ENCODE results near the gene ZBTB20.
A peak's percentile ranks its signal among the peaks of the same experiment; 100 is the strongest.

Gene ZBTB20

GRCh38 chr3:114333923-114334240 lies 813.2 kb downstream of the ZBTB20 start:
- DNase-seq (ENCODE audit: low read depth in 3 of 3) = no peak

GRCh38 chr3:114333180-114333922 lies 813.7 kb downstream of the ZBTB20 start:
- DNase-seq (ENCODE audit: low read depth in 3 of 3) = no peak

GRCh38 chr3:114332342-114333179 lies 814.5 kb downstream of the ZBTB20 start:
- DNase-seq (ENCODE audit: low read depth in 3 of 3) = no peak

GRCh38 chr3:114331710-114332109 lies 815.4 kb downstream of the ZBTB20 start:
- no peak for DNase-seq (ENCODE audit: low read depth in 3 of 3)

- DNase-seq (ENCODE audit: low read depth in 3 of 3) = no peak
Observed at GRCh38 chr3:114331007-114331406, 816.1 kb downstream of the ZBTB20 start.

GRCh38 chr3:114329823-114330222 lies 817.3 kb downstream of the ZBTB20 start:
- no peak for DNase-seq (ENCODE audit: low read depth in 3 of 3)

GRCh38 chr3:114328345-114328744 lies 818.7 kb downstream of the ZBTB20 start:
- no peak for DNase-seq (ENCODE audit: low read depth in 3 of 3)

GRCh38 chr3:114327665-114328064 lies 819.4 kb downstream of the ZBTB20 start:
- DNase-seq (ENCODE audit: low read depth in 3 of 3) = no peak

GRCh38 chr3:114323546-114324254 lies 823.4 kb downstream of the ZBTB20 start:
- no peak for DNase-seq (ENCODE audit: low read depth in 3 of 3)

- no peak for DNase-seq (ENCODE audit: low read depth in 3 of 3)
Observed at GRCh38 chr3:114320246-114320645, 826.8 kb downstream of the ZBTB20 start.

- DNase-seq (ENCODE audit: low read depth in 3 of 3) = no peak
Observed at GRCh38 chr3:114319453-114319852, 827.6 kb downstream of the ZBTB20 start.

GRCh38 chr3:114318295-114318694 lies 828.8 kb downstream of the ZBTB20 start:
- DNase-seq (ENCODE audit: low read depth in 3 of 3) = no peak

- no peak for DNase-seq (ENCODE audit: low read depth in 3 of 3)
Observed at GRCh38 chr3:114314282-114314681, 832.8 kb downstream of the ZBTB20 start.

- DNase-seq (ENCODE audit: low read depth in 3 of 3) = no peak
Observed at GRCh38 chr3:114313426-114313825, 833.7 kb downstream of the ZBTB20 start.

- no peak for DNase-seq (ENCODE audit: low read depth in 3 of 3)
Observed at GRCh38 chr3:114310695-114311094, 836.4 kb downstream of the ZBTB20 start.

- peak in 2 of 3 experiments; percentile 34 to 50 for DNase-seq (ENCODE audit: low read depth in 3 of 3)
Observed at GRCh38 chr3:114308830-114309229, 838.3 kb downstream of the ZBTB20 start.

- no peak for DNase-seq (ENCODE audit: low read depth in 3 of 3)
Observed at GRCh38 chr3:114308377-114308776, 838.7 kb downstream of the ZBTB20 start.

- no peak for DNase-seq (ENCODE audit: low read depth in 3 of 3)
Observed at GRCh38 chr3:114307832-114308231, 839.3 kb downstream of the ZBTB20 start.

- DNase-seq (ENCODE audit: low read depth in 3 of 3) = no peak
Observed at GRCh38 chr3:114307222-114307830, 839.8 kb downstream of the ZBTB20 start.

- DNase-seq (ENCODE audit: low read depth in 3 of 3) = no peak
Observed at GRCh38 chr3:114299941-114300624, 847.0 kb downstream of the ZBTB20 start.

- DNase-seq (ENCODE audit: low read depth in 3 of 3) = peak in 1 of 3 experiments; percentile 20
Observed at GRCh38 chr3:114299421-114299820, 847.7 kb downstream of the ZBTB20 start.

Measured in stimulated activated CD4-positive, alpha-beta T cell treated with anti-CD3 and anti-CD28 coated beads, TNF-alpha, amount 100 ng/mL, for 4 hours (primary cell).